Sigmoid colon (tissue), 7 donors: Measurements from ENCODE around the gene AZIN2. TPM values are rescaled to one million over a fixed set of nuclear protein-coding genes. Genes with fewer than 3 reads are reported as not detected.
A peak's percentile ranks its signal among the peaks of the same experiment; 100 is the strongest.

Experiments
- DNase-seq: peaks from one replicate; pipeline ENCODE4 v3.0.0-alpha.2; 2019
- H3K27ac ChIP-seq, 4 donors: fragments of 200-600 bp; sonication (generic); one replicate each; pipeline ENCODE4 v1.5.1; 2016 to 2019; ENCODE audit warnings: mild to moderate bottlenecking in 1 of 4
- H3K27me3 ChIP-seq, 3 donors: fragments of 200-600 bp; sonication (generic); one replicate each; pipeline ENCODE4 v1.5.1; 2019; ENCODE audit warnings: mild to moderate bottlenecking in 1 of 3
- H3K36me3 ChIP-seq, 4 donors: fragments of 200-600 bp; sonication (generic); one replicate each; pipeline ENCODE4 v1.5.1; 2016 to 2019
- H3K4me1 ChIP-seq, 4 donors: fragments of 200-600 bp; sonication (generic); one replicate each; pipeline ENCODE4 v1.5.1; 2017 to 2019
- H3K4me3 ChIP-seq, 4 donors: fragments of 200-600 bp; sonication (generic); one replicate each; pipeline ENCODE4 v1.5.1; 2017 to 2019; ENCODE audit warnings: mild to moderate bottlenecking in 2 of 4, moderate library complexity in 1 of 4
- H3K9me3 ChIP-seq, 4 donors: fragments of 200-600 bp in 3 of 4; sonication (generic) in 3 of 4; one replicate each; pipeline versions ENCODE4 v1.5.1 to v1.6.1; 2013 to 2019
- EP300 ChIP-seq, 4 donors: sonication (generic); formaldehyde crosslinking; IDR thresholded peaks; one replicate each; pipeline ENCODE4 v1.6.1; 2017; ENCODE audit warnings: antibody characterized with exemption in 4 of 4
- POLR2A ChIP-seq, 2 donors: fragments of 450-650 bp; IDR thresholded peaks; one replicate each; pipeline ENCODE4 v1.6.1; 2016; ENCODE audit warnings: antibody characterized with exemption in 2 of 2, mild to moderate bottlenecking in 2 of 2, moderate library complexity in 2 of 2
- POLR2AphosphoS5 ChIP-seq, 4 donors: sonication (generic); formaldehyde crosslinking; IDR thresholded peaks; one replicate each; pipeline ENCODE4 v1.6.1; 2017; ENCODE audit warnings: antibody characterized with exemption in 4 of 4
- WGBS, 2 donors: extraction: QIAGEN DNeasy Blood & Tissue Kit; methylation state at CpG; one replicate each; pipeline ENCODE4 v1.1.7; 2013; 5-methylcytosine and 5-hydroxymethylcytosine counted together
- intact Hi-C: fragments of 100-400 bp; cut with DNase I; formaldehyde crosslinking; loops from one replicate; pipeline ENCODE4 v1.15.1; 2023
- polyA plus RNA-seq, 3 donors: library from polyadenylated mRNA; stranded (reverse); fragments of 200-250 nt; gene quantifications; one replicate each; pipeline ENCODE4 v1.2.3, GENCODE V29; 2013
- total RNA-seq, 4 donors: library from RNA; depleted of rRNA; stranded (reverse); fragments of >200 nt; gene quantifications; one replicate each; pipeline ENCODE4 v1.1.0, GENCODE V29; 2016
- TF ChIP-seq, protein P1 (sequence below), 4 experiments: fragments of 450-650 bp in 3 of 4; fragments of 200-600 bp in 1 of 4; IDR thresholded peaks; one replicate each; pipeline ENCODE4 v1.5.1; 2016 to 2019; ENCODE audit warnings: antibody characterized with exemption in 4 of 4, mild to moderate bottlenecking in 3 of 4, moderate library complexity in 2 of 4
- donor health status: healthy with polysubstance abuse.
- donor health status: Bipolar disorder and iron deficiency.
- donor health status: healthy.

AZIN2 gene
- total and polyA plus RNA-seq, 7 donors = 1.1 to 30.9 (median 2.5) TPM

DNA sequence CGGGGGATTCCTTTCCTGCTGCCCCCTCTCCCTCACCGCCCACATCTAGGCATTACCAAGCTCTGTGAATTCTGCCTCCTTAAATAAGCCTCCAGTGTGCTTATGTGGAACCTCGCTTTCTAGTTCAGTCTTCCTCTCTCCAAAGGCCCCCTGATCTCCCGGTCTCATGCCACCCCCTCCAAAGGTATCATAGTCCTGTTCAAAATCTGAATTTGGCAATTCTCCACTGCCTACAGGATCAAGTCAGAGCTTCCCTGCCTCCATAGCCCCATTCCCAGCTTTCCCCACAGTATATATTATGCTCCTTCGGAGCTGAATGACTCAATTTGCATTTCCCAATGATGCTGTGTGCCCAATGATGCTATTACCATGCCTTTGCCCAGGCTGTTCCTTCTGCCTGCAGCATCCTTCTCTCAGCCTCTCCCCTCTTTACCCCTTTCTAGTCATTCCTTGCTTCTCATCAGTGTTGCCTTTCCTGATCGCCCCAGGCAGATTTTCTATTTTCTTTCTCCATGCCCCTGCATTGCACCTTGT lies 1.7 kb downstream of the AZIN2 start:
- H3K36me3 ChIP-seq = no peaks in the 10 kb centered on the region
- H3K27ac ChIP-seq = peak overlapping the region in 2 of 4 donors; percentile 47 to 70
- H3K27me3 ChIP-seq = no peaks in the 10 kb centered on the region
- no peaks in the 10 kb centered on the region for H3K9me3 ChIP-seq
- intact Hi-C loops = loop anchor here (5.0 kb wide), 1 partner anchor 210 kb away; the partner anchor contains the start of gene FNDC5
- TF ChIP-seq POLR2A (IDR thresholded peaks at IDR 0.05) (no peak), EP300 (IDR thresholded peaks at IDR 0.05) (no peak), POLR2AphosphoS5 (IDR thresholded peaks at IDR 0.05) (no peak)
- TF ChIP-seq, protein P1, sequence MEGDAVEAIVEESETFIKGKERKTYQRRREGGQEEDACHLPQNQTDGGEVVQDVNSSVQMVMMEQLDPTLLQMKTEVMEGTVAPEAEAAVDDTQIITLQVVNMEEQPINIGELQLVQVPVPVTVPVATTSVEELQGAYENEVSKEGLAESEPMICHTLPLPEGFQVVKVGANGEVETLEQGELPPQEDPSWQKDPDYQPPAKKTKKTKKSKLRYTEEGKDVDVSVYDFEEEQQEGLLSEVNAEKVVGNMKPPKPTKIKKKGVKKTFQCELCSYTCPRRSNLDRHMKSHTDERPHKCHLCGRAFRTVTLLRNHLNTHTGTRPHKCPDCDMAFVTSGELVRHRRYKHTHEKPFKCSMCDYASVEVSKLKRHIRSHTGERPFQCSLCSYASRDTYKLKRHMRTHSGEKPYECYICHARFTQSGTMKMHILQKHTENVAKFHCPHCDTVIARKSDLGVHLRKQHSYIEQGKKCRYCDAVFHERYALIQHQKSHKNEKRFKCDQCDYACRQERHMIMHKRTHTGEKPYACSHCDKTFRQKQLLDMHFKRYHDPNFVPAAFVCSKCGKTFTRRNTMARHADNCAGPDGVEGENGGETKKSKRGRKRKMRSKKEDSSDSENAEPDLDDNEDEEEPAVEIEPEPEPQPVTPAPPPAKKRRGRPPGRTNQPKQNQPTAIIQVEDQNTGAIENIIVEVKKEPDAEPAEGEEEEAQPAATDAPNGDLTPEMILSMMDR (IDR thresholded peaks at IDR 0.05) = no peak
- H3K4me3 ChIP-seq = no peak overlapping the region
- 84 to 85% methylated on average over 6 of the region's 6 CpGs for WGBS, 2 donors
- peaks cover 0 to 21% (median 18%) of the 10 kb centered on the region in 4 donors for H3K4me1 ChIP-seq
- DNase-seq = no peak

DNA sequence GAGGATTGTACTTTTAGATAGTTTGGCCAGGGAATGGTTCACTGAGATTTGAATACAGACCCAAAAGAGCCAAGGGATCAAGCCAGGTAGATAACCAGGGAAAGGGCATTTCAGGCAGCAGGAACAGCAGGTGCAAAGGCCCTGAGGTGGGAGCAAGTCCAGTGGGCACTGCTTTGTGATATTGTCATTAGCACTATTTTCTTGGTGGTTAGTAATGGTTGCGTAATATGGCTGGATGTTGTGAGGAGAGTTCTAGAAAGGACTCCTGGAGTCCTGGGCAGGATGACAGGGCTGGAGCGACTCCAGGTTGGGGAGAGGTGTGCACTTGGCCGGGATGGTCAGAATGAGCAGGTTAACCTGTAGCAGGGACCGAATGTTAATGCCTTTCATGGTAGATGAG lies 4.4 kb downstream of the AZIN2 start:
- TF ChIP-seq POLR2A (IDR thresholded peaks at IDR 0.05) (no peak), EP300 (IDR thresholded peaks at IDR 0.05) (no peak), POLR2AphosphoS5 (IDR thresholded peaks at IDR 0.05) (no peak)
- TF ChIP-seq, protein P1 (IDR thresholded peaks at IDR 0.05) = no peak
- no peak overlapping the region for H3K27ac ChIP-seq
- H3K4me3 ChIP-seq = no peak overlapping the region
- H3K27me3 ChIP-seq = no peaks in the 10 kb centered on the region
- no peaks in the 10 kb centered on the region for H3K9me3 ChIP-seq
- intact Hi-C loops = no loop called here
- no peaks in the 10 kb centered on the region for H3K36me3 ChIP-seq
- no peak for DNase-seq
- WGBS, 2 donors = 89% methylated on average over 4 of the region's 4 CpGs
- peaks cover 0 to 19% (median 16%) of the 10 kb centered on the region in 4 donors for H3K4me1 ChIP-seq

DNA sequence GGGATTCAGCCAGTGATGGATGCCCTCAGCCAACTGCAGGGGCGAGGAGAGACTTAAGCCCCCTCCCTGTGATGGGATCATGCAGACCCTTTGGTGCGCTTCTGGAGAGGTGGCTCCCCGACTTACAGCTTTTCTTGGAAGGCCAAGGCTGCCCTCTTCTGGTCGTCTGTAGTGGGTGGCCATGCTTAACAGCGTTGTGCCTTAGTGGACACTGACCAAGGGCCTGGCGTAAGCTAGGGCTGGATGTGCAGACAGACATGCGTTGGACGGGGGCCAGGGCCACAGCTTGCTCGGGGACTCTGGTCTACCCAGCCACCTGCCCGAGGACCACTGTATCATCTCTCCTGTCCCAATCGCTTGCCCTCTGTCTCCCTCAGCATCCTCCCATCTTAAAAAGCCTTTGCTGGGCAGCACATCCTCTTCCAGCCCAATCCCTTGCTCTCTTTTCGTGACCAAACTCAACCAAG lies 5.5 kb downstream of the AZIN2 start:
- peaks cover 0 to 10% (median 9%) of the 10 kb centered on the region in 4 donors for H3K4me1 ChIP-seq
- H3K27me3 ChIP-seq = no peaks in the 10 kb centered on the region
- WGBS, 2 donors = 31 to 37% methylated on average over 12 of the region's 12 CpGs
- no peak overlapping the region for H3K4me3 ChIP-seq
- H3K36me3 ChIP-seq = no peaks in the 10 kb centered on the region
- intact Hi-C loops = loop anchor here (2.0 kb wide), 1 partner anchor 154 kb away; no protein-coding TSS in a partner anchor
- H3K27ac ChIP-seq = no peak overlapping the region
- peak; percentile 87 for DNase-seq
- no peak for TF ChIP-seq POLR2A (IDR thresholded peaks at IDR 0.05)
- no peak for TF ChIP-seq EP300 (IDR thresholded peaks at IDR 0.05)
- TF ChIP-seq, protein P1 (IDR thresholded peaks at IDR 0.05) = peak; percentile 31 to 78 (median 62)
- TF ChIP-seq POLR2AphosphoS5 (IDR thresholded peaks at IDR 0.05) = no peak
- no peaks in the 10 kb centered on the region for H3K9me3 ChIP-seq

DNA sequence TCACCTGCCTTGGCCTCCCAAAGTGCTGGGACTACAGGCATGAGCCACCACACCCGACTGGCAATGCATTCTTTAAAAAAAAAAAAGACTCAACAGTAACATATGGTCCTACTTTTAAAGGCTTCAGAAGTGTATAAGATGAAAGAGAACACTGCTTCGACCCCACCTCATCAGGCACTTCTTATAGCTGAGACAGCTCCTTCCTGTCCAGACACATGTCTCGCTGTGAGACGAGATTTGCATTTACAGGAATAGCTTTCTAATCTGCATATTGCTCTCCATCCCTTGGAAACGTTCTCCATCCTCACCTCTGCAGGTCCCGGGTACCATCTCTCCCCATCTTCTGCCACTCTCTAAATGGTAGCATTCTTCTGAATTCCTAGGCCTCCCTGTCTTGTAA lies 6.7 kb downstream of the AZIN2 start:
- Histone ChIP-seq H3K27me3 (no peaks in the 10 kb centered on the region), H3K9me3 (no peaks in the 10 kb centered on the region), H3K4me3 (no peak overlapping the region), H3K4me1 (no peaks in the 10 kb centered on the region), H3K27ac (no peak overlapping the region), H3K36me3 (no peaks in the 10 kb centered on the region)
- DNase-seq = no peak
- intact Hi-C loops = loop anchor here (2.0 kb wide), 1 partner anchor 155 kb away; no protein-coding TSS in a partner anchor
- no peak for TF ChIP-seq POLR2AphosphoS5 (IDR thresholded peaks at IDR 0.05)
- TF ChIP-seq, protein P1 (IDR thresholded peaks at IDR 0.05) = no peak
- TF ChIP-seq EP300 (IDR thresholded peaks at IDR 0.05) = no peak
- no peak for TF ChIP-seq POLR2A (IDR thresholded peaks at IDR 0.05)
- 69 to 84% methylated on average over 6 of the region's 6 CpGs for WGBS, 2 donors
